Heart left ventricle (tissue), 13 donors: ENCODE results near the gene MAPK12.

ENCODE experiments used
- POLR2A ChIP-seq, 2 donors: fragments of 450-650 bp; IDR thresholded peaks; one replicate each; pipeline ENCODE4 v1.6.1; 2017; ENCODE audit warnings: antibody characterized with exemption in 2 of 2, mild to moderate bottlenecking in 2 of 2, moderate library complexity in 2 of 2
- TF ChIP-seq, protein P1 (sequence below), 12 donors: fragments of 200-600 bp; sonication (generic) in 4 of 12; IDR thresholded peaks; one replicate each; pipeline versions ENCODE4 v1.5.0 to v1.8.0; 2018 to 2022; ENCODE audit warnings: antibody characterized with exemption in 12 of 12, mild to moderate bottlenecking in 5 of 12
- donor health status: ischemic (EF 13 %, LVEDD 7.1; RV severe dilation, severe dysfunction).
- donor health status: DM: no; HTN: yes; CAD: no.
- donor health status: DM: no; HTN: no; CAD: no.
- donor health status: ischemic (EF 25% LVEDD 6.9; RV normal size, moderate dysfunction).
- donor health status: ischemic (EF 25% LVEDD 5.7; RV mildly dilated, moderate dysfunction).
- donor health status: ischemic (EF 35%, LVEDD 5.7; RV mildly dilated, moderate dysfunction).
- donor health status: nonischemic (EF 11% LVEDD 7.7; RV severe dilation, severe dysfunction).
- donor health status: DM: yes; HTN: yes; CAD: no.
- donor health status: PGD.
- donor health status: ischemic (EF 29% LVEDD 5.4; RV normal size, mild dysfunction).
- donor health status: nonischemic (EF 23%, LVEDD 6.1; RV moderate dilation, normal function).

DNA sequence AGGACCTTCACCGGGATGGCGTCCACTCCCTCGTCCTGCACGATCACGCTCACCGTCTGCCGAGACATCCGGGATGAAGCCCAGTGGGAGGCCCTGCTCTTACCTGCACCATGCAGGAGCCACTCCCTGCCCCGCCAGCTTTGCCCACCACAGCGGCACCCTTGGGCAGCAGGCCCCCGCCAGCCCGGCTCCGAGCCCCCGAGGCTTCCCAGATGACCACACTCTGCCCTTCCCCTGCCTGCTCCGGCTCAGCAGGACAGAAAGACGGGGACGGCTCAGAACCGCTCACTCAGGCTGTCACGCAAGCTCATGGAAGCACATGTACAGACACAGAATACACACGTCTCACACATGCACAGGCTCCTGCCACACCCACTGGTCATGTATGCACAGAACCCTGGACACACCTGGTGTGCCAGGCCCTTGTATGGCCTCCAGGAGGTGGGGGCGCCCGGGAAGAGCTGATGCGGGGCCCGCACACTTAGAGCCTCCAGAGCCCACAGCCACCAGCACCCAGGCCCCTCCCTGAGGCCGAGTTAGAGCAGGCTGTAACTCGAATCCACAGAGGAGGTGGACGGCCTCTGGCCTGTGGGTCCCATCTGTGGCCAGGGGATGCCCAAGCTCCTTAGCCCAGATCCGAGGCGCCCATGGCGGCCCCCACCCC lies 17.6 kb upstream of the MAPK12 start:
- TF ChIP-seq, protein P1, sequence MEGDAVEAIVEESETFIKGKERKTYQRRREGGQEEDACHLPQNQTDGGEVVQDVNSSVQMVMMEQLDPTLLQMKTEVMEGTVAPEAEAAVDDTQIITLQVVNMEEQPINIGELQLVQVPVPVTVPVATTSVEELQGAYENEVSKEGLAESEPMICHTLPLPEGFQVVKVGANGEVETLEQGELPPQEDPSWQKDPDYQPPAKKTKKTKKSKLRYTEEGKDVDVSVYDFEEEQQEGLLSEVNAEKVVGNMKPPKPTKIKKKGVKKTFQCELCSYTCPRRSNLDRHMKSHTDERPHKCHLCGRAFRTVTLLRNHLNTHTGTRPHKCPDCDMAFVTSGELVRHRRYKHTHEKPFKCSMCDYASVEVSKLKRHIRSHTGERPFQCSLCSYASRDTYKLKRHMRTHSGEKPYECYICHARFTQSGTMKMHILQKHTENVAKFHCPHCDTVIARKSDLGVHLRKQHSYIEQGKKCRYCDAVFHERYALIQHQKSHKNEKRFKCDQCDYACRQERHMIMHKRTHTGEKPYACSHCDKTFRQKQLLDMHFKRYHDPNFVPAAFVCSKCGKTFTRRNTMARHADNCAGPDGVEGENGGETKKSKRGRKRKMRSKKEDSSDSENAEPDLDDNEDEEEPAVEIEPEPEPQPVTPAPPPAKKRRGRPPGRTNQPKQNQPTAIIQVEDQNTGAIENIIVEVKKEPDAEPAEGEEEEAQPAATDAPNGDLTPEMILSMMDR (IDR thresholded peaks at IDR 0.05): no peak
- no peak for TF ChIP-seq POLR2A (IDR thresholded peaks at IDR 0.05)
